ENCODE results near the gene NUP93. TPM values are rescaled to one million over a fixed set of nuclear protein-coding genes. Genes with fewer than 3 reads are reported as not detected.

NUP93 gene
- polyA plus RNA-seq, 1 experiment: 61.2 TPM

- CTCF ChIA-PET: no interaction called here
- no peaks in the 10 kb centered on the region for H3K27me3 ChIP-seq (ENCODE audit: control insufficient read depth, insufficient read depth, low read length)
- no peak for TF ChIP-seq CTCF (IDR thresholded peaks at IDR 0.05; ENCODE audit: insufficient read depth, low read depth, low read length)
- H3K36me3 ChIP-seq (ENCODE audit: control insufficient read depth, insufficient read depth, low read length): no peaks in the 10 kb centered on the region
- POLR2A ChIA-PET: no interaction called here
- DNase-seq (ENCODE audit: low read depth): no peak
- H3K4me3 ChIP-seq (ENCODE audit: low read depth, low read length): no peak overlapping the region
These were observed 161.8 kb downstream of the NUP93 start for GRCh38 chr16:56891685-56892084.

- Histone ChIP-seq H3K4me3 (ENCODE audit: low read depth, low read length) (no peak overlapping the region), H3K36me3 (ENCODE audit: control insufficient read depth, insufficient read depth, low read length) (no peaks in the 10 kb centered on the region), H3K27me3 (ENCODE audit: control insufficient read depth, insufficient read depth, low read length) (0 out of 2 replicates have a peak, but pooled peaks cover 1% of the 10 kb centered on the region)
- no peak for DNase-seq (ENCODE audit: low read depth)
- POLR2A ChIA-PET: no interaction called here
- CTCF ChIA-PET: no interaction called here
- no peak for TF ChIP-seq CTCF (IDR thresholded peaks at IDR 0.05; ENCODE audit: insufficient read depth, low read depth, low read length)
These were observed 162.8 kb downstream of the NUP93 start for GRCh38 chr16:56892705-56893104.

- H3K4me3 ChIP-seq (ENCODE audit: low read depth, low read length): no peak overlapping the region
- no peak for TF ChIP-seq CTCF (IDR thresholded peaks at IDR 0.05; ENCODE audit: insufficient read depth, low read depth, low read length)
- ChIA-PET POLR2A (no interaction called here), CTCF (no interaction called here)
- peaks cover 4% of the 10 kb centered on the region; the same call in 1 of the 2 replicates for H3K27me3 ChIP-seq (ENCODE audit: control insufficient read depth, insufficient read depth, low read length)
- no peaks in the 10 kb centered on the region for H3K36me3 ChIP-seq (ENCODE audit: control insufficient read depth, insufficient read depth, low read length)
- DNase-seq (ENCODE audit: low read depth): no peak
These were observed 164.5 kb downstream of the NUP93 start for GRCh38 chr16:56894331-56894917.

- CTCF ChIA-PET: no interaction called here
- no peak overlapping the region for H3K4me3 ChIP-seq (ENCODE audit: low read depth, low read length)
- TF ChIP-seq CTCF (IDR thresholded peaks at IDR 0.05; ENCODE audit: insufficient read depth, low read depth, low read length): no peak
- no peaks in the 10 kb centered on the region for H3K36me3 ChIP-seq (ENCODE audit: control insufficient read depth, insufficient read depth, low read length)
- no peak for DNase-seq (ENCODE audit: low read depth)
- H3K27me3 ChIP-seq (ENCODE audit: control insufficient read depth, insufficient read depth, low read length): peaks cover 6% of the 10 kb centered on the region
- POLR2A ChIA-PET: no interaction called here
These were observed 165.9 kb downstream of the NUP93 start for GRCh38 chr16:56895813-56896212.

- Histone ChIP-seq H3K27me3 (ENCODE audit: control insufficient read depth, insufficient read depth, low read length) (peaks cover 6% of the 10 kb centered on the region), H3K36me3 (ENCODE audit: control insufficient read depth, insufficient read depth, low read length) (no peaks in the 10 kb centered on the region), H3K4me3 (ENCODE audit: low read depth, low read length) (no peak overlapping the region)
- DNase-seq (ENCODE audit: low read depth): no peak
- CTCF ChIA-PET: no interaction called here
- POLR2A ChIA-PET: no interaction called here
- no peak for TF ChIP-seq CTCF (IDR thresholded peaks at IDR 0.05; ENCODE audit: insufficient read depth, low read depth, low read length)
These were observed 166.3 kb downstream of the NUP93 start for GRCh38 chr16:56896244-56896643.

Data from BJ (cell line).